HPDE6-E6E7 (cell line): ENCODE measurements around the gene BCL11B.

ENCODE experiments used
- DNase-seq: peaks from one replicate; pipeline ENCODE4 v3.0.0; 2011; ENCODE audit warnings: missing footprints; ENCODE audit errors: extremely low spot score

Gene BCL11B

GRCh38 chr14:99254328-99255009 lies 17.5 kb downstream of the BCL11B start:
- no peak for DNase-seq

- DNase-seq = no peak
These were observed 18.1 kb downstream of the BCL11B start for GRCh38 chr14:99253890-99254289.

GRCh38 chr14:99252940-99253868 lies 18.8 kb downstream of the BCL11B start:
- no peak for DNase-seq

DNA sequence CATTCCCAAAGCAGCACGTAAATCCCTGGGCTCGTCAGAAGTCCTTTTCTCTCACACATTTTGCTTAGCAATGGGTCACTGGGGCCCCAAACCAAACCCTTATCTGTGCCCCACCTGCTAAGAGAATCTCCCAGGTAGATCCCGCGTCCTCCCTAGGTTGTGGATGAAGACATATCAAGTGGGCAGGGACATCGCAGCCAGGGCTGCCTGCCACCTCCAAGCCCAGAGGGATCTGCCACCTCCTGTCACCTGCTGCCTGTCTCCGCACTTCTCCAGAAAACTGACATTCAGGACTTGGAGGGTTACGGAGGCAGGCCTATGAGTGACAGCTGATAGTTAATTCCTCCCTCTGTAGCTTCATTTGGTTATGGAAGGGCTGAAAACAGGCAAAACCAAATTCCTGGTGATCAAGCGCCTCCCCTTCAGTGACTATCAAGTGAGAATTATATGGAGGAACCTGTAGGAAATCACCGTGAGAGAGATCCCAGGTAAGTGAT lies 19.5 kb downstream of the BCL11B start:
- no peak for DNase-seq

- DNase-seq = no peak
These were observed 20.3 kb downstream of the BCL11B start for GRCh38 chr14:99251721-99252120.

DNA sequence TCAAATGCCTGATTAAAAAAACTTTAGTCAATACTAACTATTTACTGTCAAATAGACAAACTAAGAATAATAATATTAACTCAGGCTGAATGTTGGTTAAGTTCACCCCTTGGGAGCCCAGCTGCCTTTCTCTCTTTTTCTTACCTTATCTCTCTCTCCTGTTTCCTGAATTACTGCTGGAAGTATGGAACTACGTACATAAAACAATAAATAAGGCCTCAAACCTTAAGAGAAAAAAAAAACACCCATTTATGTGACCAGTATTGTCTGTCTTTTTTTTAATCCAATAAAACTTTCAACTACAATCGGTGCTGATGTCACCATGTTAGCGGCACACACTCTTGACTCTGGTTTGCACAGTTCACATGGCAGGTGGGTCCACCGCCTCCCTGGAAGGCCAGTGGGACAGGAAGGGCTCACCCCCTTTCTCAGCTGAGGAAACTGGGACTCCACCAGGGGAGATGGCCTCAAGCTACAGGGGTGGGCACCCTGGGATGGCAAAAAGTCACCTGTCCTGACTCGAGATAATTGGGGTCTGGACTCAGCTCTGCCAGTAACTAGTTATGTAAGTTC lies 21.3 kb downstream of the BCL11B start:
- DNase-seq = no peak

DNA sequence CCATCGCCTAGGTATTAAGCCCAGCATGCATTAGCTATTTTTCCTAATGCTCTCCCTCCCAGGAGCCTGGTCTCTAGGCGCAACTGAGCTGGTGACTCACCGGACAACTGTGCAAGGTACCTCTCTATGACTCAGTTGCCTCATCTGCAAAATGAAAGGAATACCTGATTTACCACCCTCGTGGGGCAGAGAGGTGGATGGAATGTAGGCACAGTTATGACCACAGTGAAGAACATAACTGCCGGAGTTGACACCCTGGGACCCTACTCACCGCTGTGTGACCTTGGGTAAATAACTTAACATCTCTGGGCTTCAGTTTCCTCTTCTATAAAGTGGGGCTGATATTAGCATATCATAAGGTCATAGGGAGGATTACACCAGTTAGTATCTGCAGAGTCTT lies 22.6 kb downstream of the BCL11B start:
- DNase-seq = no peak

GRCh38 chr14:99248761-99249171 lies 23.2 kb downstream of the BCL11B start:
- DNase-seq = no peak

GRCh38 chr14:99247772-99248171 lies 24.2 kb downstream of the BCL11B start:
- no peak for DNase-seq

GRCh38 chr14:99247101-99247729 lies 24.8 kb downstream of the BCL11B start:
- no peak for DNase-seq

- no peak for DNase-seq
These were observed 25.4 kb downstream of the BCL11B start for GRCh38 chr14:99246536-99247097.

- no peak for DNase-seq
These were observed 26.2 kb downstream of the BCL11B start for GRCh38 chr14:99245564-99246511.

GRCh38 chr14:99244941-99245563 lies 26.9 kb downstream of the BCL11B start:
- no peak for DNase-seq

DNA sequence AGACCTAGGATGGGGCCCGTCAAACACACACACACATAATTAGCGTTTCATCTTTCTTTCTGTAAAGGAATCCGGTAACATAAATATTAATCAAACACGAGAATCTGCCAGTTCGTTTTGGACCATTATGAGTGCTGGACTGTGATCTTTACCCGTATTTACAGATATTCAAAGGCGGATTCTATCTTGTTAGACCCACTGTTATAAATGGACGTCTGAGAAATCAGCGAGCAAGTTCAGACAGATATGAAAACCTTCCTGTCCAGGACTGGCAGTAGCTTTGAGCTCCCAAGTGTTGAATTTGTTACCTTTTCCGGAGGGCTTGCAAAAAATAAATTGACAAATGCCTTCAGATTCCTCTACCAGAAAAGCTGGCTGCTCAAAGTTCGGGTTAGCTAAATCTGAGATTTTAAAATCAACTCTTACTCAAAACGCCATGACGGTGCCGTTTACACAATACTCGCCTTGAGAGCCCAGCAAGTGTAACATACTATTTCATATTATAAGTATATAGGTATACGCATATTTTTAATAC lies 27.6 kb downstream of the BCL11B start:
- DNase-seq = no peak

- DNase-seq = no peak
These were observed 28.9 kb downstream of the BCL11B start for GRCh38 chr14:99242816-99243721.

DNA sequence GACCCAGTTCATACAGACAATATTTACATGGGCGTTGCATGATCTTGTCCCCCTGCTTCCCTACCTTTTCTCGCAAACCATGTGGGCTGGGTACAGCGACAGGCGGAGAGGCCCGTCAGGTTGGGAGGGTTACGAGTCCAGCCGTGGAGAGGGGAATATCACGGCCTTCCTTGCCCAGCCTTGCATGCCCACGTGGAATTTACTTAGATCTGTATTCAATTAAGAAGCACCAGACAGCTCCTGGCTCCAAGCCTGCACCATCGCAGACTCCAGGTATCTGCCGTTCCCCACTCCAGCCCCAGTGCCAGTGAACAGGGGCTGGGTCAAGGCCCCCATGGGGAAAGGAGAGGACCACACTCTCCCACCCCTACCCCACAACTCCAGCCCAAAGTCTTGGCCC lies 29.8 kb downstream of the BCL11B start:
- DNase-seq = no peak

DNA sequence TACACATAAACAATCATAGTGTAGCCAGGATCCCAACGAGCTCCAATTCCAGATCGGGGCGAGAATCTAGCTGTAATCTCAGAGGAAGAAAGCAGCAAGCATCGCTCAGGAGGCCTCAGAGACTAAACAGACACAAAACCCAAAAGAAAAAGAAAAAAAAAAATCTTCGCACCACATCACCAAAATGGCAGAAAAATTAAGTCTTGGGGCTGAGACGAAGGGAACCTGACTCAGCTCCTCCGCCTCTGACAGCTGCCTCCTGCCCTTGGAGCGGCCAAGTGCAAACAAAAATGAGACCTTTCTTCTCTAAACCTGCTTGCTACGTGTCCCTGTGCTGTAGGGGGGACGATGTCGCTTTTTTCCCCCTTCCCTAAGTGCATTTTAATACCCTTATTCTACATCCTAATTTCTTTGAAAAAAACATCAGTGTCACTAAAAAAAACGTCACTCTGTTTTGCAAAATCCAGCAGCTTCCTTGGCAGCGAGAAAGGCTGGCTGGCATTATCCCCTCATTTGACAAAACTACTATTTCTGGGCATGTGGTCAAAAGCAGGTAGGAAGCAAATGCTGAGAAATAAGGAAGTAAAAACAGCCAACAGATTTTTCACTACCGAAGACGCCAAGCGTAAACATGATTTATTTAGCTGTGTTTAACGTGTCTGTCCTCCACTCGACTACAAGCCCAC lies 30.5 kb downstream of the BCL11B start:
- no peak for DNase-seq
